C4-2B (cell line): Measurements from ENCODE around the gene NCAPG2.

Experiments
- ZFX ChIP-seq: fragments of 450-650 bp; IDR thresholded peaks from 2 replicates; pipeline ENCODE4 v1.6.1; 2017
- TF ChIP-seq, protein P1 (sequence below): fragments of 450-650 bp; conservative IDR thresholded peaks from 2 replicates; pipeline ENCODE4 v1.5.1; 2017; ENCODE audit warnings: mild to moderate bottlenecking

DNA sequence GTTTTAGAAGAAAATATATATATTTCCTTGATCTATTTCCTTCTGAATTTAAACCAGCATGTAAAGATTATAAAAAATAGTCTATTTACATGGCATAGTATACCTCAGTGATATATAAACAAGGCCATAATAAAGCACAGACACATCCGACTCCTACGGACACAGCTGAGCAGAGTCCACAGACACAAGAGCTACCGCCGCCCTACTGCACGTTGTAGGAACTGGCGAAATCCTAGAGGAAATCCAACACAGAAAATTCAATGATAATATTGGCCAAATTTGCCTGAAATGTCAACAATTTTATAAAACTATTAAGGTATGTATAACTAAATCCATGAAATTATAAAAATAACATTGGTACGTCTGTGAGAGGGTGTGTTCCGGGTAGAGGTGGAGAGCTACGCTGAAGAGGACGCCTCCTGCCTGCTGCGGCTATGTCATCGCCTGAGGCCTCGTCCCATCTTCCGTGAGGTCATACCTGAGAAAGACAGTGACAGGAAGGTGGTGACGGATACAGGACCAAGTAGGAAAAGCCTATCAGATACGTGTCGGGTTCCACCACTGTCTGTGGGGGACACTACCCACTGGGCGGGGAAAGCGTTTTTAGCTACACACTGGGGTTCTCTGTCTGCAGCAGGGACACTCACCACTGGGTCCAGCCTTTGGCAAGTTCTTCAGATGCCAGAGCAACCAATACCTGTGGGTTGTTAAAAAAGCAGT lies 29.3 kb upstream of the NCAPG2 start:
- TF ChIP-seq, protein P1, sequence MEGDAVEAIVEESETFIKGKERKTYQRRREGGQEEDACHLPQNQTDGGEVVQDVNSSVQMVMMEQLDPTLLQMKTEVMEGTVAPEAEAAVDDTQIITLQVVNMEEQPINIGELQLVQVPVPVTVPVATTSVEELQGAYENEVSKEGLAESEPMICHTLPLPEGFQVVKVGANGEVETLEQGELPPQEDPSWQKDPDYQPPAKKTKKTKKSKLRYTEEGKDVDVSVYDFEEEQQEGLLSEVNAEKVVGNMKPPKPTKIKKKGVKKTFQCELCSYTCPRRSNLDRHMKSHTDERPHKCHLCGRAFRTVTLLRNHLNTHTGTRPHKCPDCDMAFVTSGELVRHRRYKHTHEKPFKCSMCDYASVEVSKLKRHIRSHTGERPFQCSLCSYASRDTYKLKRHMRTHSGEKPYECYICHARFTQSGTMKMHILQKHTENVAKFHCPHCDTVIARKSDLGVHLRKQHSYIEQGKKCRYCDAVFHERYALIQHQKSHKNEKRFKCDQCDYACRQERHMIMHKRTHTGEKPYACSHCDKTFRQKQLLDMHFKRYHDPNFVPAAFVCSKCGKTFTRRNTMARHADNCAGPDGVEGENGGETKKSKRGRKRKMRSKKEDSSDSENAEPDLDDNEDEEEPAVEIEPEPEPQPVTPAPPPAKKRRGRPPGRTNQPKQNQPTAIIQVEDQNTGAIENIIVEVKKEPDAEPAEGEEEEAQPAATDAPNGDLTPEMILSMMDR, result peak; percentile 38
- TF ChIP-seq ZFX, result no peak
